GM19463 (cell line): Measurements from ENCODE around the gene GALNT1.
A peak's percentile ranks its signal among the peaks of the same experiment; 100 is the strongest.
"Not testable (repeated sequence)": the region's sequence is repeated elsewhere in the genome, so short reads cannot be mapped to it uniquely, and the experiment has no call there.

Experiments
- ATAC-seq: cut with Tn5 transposase; IDR thresholded peaks from one replicate; pipeline ENCODE4 v1.9.1; 2021; ENCODE audit warnings: mild to moderate bottlenecking, moderate library complexity; ENCODE audit not compliant: unreplicated experiment

GALNT1 gene

DNA sequence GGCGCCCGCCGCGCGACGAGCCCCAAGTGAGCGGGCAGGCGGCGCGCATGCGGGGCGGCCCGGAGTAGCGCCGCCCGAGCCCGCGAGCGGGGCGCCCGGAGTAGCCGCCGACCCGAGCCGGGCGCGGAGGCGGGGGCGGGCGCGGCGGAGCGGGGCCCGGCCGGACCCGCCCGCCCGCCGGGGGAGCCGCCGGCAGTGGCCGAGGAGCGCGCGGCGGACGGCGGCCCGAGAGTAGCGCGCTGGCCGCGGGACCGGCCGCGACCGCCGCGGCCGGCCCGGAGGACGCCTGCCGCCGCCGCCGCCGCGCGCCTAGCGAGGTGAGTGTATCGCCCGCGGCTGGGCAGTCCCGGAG, at the start of gene GALNT1:
Gene GALNT1, plus strand, starts transcription at position 195 of the 352 bp plus-strand sequence. CDS start 72,923 bp downstream, outside the sequence.
- no peak for ATAC-seq

DNA sequence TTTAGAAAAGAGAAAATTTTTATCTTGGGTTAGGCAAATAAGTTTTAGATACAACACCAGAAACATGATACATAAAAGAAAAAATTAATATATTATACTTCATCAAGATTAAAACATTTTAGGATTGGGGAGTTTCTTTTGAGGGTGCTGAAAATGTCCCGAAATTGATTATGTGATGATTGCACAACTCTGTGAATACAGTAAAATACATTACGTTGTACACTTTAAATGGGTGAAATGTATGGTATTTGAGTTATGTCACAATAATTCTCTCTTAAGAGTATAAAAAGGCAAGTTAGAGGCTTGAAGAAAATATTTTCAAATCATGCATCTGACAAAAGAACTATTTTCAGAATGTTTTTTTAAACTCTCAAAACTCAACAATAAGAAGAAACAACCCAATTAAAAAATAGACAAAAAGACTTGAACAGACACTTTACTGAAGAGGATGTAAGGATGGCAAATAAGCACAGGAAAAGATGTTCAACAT, 47.6 kb upstream of the GALNT1 start:
- no peak for ATAC-seq

DNA sequence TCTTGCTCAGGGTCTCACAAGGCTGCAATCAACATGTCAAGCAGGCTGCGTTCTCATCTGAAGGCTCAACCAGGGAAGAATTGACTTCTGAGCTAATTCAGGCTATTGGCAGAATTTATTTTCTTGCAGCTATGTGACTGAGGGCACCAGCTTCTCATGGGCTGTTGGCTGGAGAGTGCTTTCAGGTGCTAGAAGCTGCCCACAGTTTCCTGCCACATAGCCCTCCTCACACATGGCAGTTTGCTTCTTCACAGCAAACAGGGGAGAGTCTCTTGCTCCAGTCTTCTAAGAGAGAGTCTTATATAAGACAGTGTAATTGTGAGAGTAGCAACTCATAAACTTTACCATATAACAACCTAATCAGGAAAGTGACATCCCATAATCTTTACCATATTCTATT, 46.2 kb upstream of the GALNT1 start:
- ATAC-seq = no peak

DNA sequence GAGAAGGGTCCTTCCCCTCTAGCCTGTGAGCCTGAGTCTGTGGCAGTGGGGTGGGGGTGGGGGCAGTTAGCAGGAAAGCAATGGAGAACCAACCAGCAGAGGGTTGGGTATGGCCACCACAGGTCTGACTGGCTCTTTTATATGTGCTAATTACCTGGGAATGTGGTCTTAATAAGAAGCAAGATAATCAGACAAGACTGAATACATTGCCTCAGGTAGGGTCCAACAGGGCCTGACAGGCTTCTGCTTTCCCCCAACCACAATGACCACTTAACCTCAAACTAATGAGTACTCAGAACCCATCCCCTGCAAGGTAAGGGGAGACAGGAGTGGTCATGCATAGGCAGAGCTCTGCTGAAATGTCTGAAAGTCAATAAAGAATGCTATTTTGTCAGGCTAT, 39.2 kb upstream of the GALNT1 start:
- no peak for ATAC-seq

- ATAC-seq = no peak
Measured at GRCh38 chr18:35547008-35547605, 34.4 kb upstream of the GALNT1 start.

DNA sequence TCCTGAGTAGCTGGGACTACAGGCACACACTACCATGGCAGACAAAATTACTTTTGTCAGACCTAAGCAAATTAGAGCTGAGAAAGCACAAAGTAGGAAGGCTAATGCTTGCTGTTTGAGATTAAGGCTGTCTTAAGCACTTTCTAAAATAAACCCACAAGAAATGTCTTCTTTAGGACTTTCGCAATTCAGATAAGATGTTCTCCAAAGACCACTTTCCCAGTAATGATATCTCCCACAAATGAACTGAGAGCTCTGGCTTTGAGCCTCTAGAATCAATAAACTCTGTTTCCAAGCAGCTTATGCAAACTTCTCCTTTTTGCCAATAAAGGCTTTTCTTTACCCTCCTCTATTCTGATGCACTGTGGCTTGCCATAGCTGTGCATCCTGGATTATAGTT, 32.0 kb upstream of the GALNT1 start:
- ATAC-seq = no peak

DNA sequence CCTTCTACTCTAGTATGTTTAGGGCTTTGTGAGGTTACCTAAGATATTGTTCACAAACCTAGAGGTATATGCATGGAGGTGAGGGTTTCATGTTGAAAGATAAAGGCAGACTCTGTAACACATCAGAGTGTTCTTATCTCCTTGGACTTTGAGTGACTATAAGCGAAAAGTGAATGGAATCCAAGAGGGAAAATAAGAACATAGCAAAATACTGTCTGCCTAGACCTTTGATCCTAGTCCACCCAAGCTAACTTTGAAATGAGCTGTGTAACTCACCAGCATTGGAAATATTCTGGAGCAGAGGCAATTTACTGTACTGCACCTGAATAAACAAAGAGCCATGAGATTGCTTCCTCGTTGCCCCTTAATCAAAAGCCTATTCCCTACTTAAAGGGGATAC, 28.2 kb upstream of the GALNT1 start:
- ATAC-seq = no peak

DNA sequence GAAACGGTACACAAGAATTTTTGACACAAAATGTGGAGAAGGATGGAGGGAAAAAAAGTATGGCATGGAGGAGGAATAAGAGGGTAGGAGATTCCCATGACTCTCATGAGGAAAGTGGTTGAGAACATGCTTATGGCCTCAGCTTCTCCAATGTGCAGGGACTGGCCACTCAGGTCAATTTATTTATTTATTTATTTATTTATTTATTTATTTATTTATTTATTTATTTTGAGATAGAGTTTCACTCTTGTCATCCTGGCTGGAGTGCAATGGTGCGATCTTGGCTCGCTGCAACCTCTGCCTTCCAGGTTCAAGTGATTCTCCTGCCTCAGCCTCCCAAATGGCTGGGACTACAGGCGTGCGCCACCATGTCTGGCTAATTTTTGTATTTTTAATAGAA, 26.0 kb upstream of the GALNT1 start:
- not testable (repeated sequence) for ATAC-seq

DNA sequence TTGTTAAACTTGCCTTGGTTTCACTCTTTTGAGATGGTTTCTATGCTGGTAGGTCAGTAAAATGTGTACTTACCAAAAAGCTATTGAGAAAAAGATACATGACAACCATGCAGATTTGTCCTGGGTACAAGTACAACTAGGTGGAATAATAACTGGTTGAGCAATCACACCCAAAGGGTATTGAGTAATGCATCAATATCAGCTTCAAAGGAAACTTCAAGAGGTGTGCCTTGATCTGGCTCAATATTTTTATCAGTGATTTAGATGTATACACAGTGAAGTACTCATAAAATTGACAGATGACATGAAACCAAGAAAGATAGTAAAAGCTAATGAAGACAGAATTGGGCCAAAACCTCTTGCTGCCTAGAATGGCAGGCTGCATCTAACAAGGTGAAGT, 21.7 kb upstream of the GALNT1 start:
- ATAC-seq = no peak

DNA sequence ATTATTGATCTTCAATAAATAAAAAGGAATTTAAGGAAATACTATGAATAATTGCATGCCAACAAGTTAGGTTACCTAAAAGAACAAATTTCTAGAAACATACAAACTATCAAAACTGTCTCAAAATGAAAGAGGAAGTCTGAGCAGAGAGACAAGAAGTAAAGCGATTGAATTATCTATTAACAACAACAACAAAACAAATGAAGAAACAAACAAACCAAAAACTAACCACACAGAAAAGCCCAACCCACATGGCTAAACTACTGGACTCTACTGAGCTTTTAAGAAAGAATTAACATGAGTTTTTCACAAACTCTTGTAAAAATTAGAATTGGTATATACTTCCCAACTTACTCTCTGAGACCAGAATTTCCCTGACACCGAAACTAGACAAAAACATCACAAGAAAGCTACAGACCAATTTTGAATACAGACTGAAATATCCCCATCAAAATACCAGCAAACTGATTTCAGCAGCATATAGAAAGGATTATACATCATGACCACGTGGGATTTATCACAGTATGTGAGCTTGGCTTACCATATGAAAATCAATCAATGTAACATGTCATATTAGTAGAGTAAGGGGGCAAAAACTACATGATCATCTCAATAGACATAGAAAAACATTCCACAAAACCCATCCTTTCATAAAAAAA, 16.6 kb upstream of the GALNT1 start:
- peak; percentile 74 for ATAC-seq

DNA sequence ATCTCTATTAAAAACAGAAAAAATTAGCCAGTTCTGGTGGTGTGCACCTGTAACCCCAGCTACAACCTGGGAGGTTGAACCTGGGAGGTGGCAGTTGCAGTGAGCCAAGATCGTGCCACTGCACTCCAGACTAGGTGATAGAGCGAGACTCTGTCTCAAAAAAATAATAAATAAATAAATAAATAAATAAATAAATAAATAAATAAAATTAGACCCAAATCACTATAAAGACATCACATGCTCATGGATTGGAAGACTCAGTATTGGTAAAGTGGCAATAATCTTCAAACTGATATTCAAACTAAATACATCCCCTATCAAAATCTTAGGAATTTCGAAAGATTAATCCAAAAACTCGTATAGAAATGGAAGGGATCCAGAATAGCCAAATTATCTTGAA, 15.5 kb upstream of the GALNT1 start:
- no peak for ATAC-seq

- no peak for ATAC-seq
Measured at GRCh38 chr18:35570182-35570581, 11.4 kb upstream of the GALNT1 start.

- ATAC-seq = no peak
Measured at GRCh38 chr18:35571138-35571537, 10.4 kb upstream of the GALNT1 start.

GRCh38 chr18:35572644-35573043, 8.9 kb upstream of the GALNT1 start:
- no peak for ATAC-seq

- ATAC-seq = no peak
Measured at GRCh38 chr18:35573531-35573930, 8.0 kb upstream of the GALNT1 start.

GRCh38 chr18:35576240-35576845, 5.2 kb upstream of the GALNT1 start:
- not testable (repeated sequence) for ATAC-seq

GRCh38 chr18:35577045-35577848, 4.3 kb upstream of the GALNT1 start:
- ATAC-seq = peak; percentile 49

DNA sequence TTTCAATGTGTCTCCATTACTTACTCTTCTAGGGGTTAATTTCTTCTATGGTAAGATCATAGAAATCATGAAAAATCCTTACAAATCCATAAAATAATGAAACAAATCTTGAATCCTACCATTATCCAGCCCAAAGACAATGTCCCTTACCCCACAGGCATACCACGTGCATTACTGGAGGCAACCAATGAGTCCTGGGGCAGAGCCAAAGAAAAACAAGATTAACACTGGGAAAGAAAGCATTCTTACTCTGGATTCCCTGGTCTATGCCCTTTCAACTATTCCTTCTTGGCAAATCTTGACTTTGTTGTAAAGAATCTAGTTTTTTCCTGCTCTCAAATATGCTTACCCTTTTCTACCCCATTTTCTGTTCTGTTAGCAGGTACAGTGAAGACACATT, 3.1 kb upstream of the GALNT1 start:
- no peak for ATAC-seq

DNA sequence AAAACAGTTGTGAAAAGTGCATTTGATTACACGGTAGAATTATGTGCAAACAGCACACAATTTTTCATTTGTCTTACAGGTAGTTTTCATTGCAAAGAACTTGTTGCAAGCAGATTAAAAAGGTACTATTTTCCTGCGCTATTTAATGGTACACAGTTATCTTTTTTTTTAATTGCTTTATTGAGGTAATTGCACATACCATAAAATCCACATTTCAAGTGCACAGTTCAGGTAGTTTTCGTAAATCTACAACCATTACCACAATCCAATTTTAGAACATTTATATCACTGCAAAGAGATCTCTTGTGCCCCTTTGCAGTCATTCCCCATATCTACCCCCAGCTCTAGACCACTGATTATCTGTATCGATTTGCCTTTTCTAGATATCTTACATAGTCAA, 2.6 kb upstream of the GALNT1 start:
- no peak for ATAC-seq

DNA sequence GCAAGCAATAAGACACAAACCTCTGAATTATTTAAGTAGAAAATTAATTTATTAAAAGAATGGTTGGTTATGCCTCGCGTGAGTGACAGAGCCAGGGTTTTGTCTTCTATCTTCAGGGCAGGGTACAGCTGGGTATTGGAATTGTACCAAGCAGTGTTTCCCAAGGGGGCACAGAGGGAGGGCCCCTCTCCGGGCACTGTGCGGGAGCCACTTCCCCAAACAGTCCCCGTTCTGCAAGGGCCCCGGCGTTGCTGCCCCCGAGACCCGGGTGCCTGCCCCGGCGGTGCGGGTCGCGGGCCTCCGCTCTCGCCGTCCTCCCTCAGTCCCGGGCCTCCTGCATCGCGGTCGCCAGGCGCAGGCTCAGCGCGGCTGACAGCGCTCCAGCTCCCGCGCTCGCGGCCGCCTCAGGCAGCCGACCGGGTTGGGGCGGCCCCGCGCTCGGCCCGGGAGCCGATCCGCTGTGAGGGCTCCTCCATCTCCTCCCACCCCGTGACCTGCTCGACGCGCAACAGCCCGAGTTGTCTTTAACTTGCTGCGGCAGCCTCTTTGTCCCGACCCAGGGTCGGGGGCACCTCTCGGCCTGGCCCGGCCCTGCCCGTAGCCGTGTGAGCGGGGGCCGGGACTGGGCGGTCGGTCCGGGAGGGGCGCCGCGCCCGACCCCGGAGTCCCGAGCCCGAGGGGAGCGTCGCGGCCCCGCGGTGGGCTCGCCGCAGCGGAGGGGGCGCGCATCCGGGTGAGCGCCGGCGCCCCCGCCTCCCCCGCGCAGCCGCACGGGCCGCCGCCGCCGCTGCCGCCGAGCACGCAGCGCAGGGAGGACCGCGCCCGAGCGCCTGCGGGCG, 620 bp upstream of the GALNT1 start:
- ATAC-seq = peak; percentile 33
